Thoracic aorta endothelial cell (primary cell): ENCODE data around the gene PODNL1. TPM values are rescaled to one million over a fixed set of nuclear protein-coding genes. Genes with fewer than 3 reads are reported as not detected.

Experiments
- total RNA-seq: library from RNA; depleted of rRNA; stranded (reverse); fragments of >200 nt; gene quantifications from 2 replicates; pipeline ENCODE4 v1.2.3, GENCODE V29; 2012

Gene PODNL1, protein sequence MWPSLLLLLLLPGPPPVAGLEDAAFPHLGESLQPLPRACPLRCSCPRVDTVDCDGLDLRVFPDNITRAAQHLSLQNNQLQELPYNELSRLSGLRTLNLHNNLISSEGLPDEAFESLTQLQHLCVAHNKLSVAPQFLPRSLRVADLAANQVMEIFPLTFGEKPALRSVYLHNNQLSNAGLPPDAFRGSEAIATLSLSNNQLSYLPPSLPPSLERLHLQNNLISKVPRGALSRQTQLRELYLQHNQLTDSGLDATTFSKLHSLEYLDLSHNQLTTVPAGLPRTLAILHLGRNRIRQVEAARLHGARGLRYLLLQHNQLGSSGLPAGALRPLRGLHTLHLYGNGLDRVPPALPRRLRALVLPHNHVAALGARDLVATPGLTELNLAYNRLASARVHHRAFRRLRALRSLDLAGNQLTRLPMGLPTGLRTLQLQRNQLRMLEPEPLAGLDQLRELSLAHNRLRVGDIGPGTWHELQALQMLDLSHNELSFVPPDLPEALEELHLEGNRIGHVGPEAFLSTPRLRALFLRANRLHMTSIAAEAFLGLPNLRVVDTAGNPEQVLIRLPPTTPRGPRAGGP
- 0.22 and 0.53 TPM in 2 replicates for total RNA-seq

DNA sequence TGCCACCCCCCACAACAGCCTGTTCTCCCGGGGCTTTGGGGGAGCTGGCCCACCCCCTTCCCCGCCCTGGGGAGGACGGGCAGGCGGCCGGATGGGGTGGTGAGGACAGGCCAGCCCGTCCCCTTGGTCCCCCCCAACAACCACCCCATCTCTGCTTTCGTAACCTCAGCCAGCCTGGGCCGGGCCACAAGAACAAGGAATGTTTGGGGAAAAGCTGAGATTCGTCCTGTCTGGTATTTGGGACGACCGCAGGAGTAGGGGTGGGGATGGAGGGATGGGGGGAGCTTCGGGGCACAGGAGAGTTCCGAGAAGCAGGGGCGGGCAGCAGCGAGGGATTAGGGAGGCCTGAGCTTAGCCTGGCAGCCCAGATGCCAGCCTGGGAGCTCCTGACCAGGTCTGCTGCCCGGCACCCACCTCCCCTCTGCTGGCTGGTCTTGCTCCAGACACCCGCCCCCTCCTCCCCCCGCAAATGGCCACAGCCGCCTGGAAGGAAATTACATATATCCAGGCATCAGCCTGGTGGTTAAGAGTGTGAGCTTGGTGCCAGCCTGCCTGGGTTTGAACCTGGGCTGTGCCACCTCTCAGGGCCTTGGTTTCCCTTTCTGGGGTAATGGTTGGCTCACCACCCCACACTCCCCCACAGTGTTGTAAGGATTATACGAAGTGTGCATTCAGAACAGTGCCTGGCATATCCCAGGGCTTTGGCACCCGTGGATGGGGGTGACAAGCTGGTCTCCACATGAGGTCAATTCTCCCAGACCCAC, at the start of gene PODNL1:
TSS of gene PODNL1 (minus strand) at position 117 of the 764 bp plus-strand sequence. CDS start 236 bp downstream, outside the sequence.

GRCh38 chr19:13952154-13952930, 14.1 kb upstream of the PODNL1 start, which contains the start of gene DCAF15:
Gene DCAF15 (plus strand): TSS chr19:13952509. CDS start chr19:13952513, 4 bp downstream.

GRCh38 chr19:13905634-13906520, 32.3 kb downstream of the PODNL1 start, which contains the start of the genes BRME1 and CC2D1A:
Gene BRME1 (minus strand): TSS chr19:13906117. CDS start chr19:13904892, 1,225 bp downstream.
Gene CC2D1A (plus strand): TSS chr19:13906201. CDS start chr19:13906442, 241 bp downstream.

Other genes starting within 250 kb of the PODNL1 start
- 45.7 and 58.0 TPM in 2 replicates for gene MRI1, start 173.9 kb downstream of the PODNL1 start, total RNA-seq
- 55.6 and 79.5 TPM in 2 replicates for gene C19orf53, start 164.0 kb downstream of the PODNL1 start, total RNA-seq
- gene ZSWIM4, start 143.0 kb downstream of the PODNL1 start, total RNA-seq: 8.4 and 12.9 TPM in 2 replicates
- not detected in 2 replicates for gene NANOS3, start 61.3 kb downstream of the PODNL1 start, total RNA-seq
- gene BRME1, start 32.3 kb downstream of the PODNL1 start, total RNA-seq: 0.50 and 0.53 TPM in 2 replicates
- 15.7 and 18.5 TPM in 2 replicates for gene CC2D1A, start 32.2 kb downstream of the PODNL1 start, total RNA-seq
- gene DCAF15, start 14.1 kb upstream of the PODNL1 start, total RNA-seq: 12.2 and 19.0 TPM in 2 replicates
- gene RFX1, start 67.9 kb upstream of the PODNL1 start, total RNA-seq: 3.2 and 6.5 TPM in 2 replicates
- gene RLN3, start 89.7 kb upstream of the PODNL1 start, total RNA-seq: not detected in 2 replicates
- 3.3 and 8.5 TPM in 2 replicates for gene IL27RA, start 93.3 kb upstream of the PODNL1 start, total RNA-seq
- gene PALM3, start 123.7 kb upstream of the PODNL1 start, total RNA-seq: 0.22 TPM in 1 of 2 replicates, not detected in the other
- 0.13 and 0.29 TPM in 2 replicates for gene MISP3, start 134.4 kb upstream of the PODNL1 start, total RNA-seq
- gene C19orf67, start 147.4 kb upstream of the PODNL1 start, total RNA-seq: not detected in 2 replicates
- gene SAMD1, start 152.3 kb upstream of the PODNL1 start, total RNA-seq: 26.1 and 31.9 TPM in 2 replicates
- 43.4 and 61.5 TPM in 2 replicates for gene PRKACA, start 179.3 kb upstream of the PODNL1 start, total RNA-seq
- gene ASF1B, start 198.2 kb upstream of the PODNL1 start, total RNA-seq: 22.9 and 31.4 TPM in 2 replicates